Measurements from ENCODE around the gene PRKD1. TPM values are rescaled to one million over a fixed set of nuclear protein-coding genes. Genes with fewer than 3 reads are reported as not detected.

PRKD1 gene
- total and polyA plus RNA-seq, 2 donors (not counting 1 experiment from before 2014, with no cell fraction given), result 20.1 to 26.2 TPM

- Histone ChIP-seq H3K36me3 (ENCODE audit: control insufficient read depth, insufficient read depth, low read length) (no peaks in the 10 kb centered on the region), H3K79me2 (ENCODE audit: control insufficient read depth, insufficient read depth, low read length) (no peaks in the 10 kb centered on the region), H3K9ac (ENCODE audit: insufficient read depth, low read length) (no peak overlapping the region), H3K27ac (ENCODE audit: insufficient read depth, low read length) (no peak overlapping the region), H3K9me3 (ENCODE audit: control insufficient read depth, insufficient read depth, low read depth, low read length) (no peaks in the 10 kb centered on the region), H3K4me3 (replicated peaks in 1 of 4; ENCODE audit: control extremely low read depth in 1 of 4, insufficient read depth in 1 of 4, low read depth in 3 of 4, low read length in 4 of 4) (no peak overlapping the region), H3K4me2 (ENCODE audit: extremely low read depth, insufficient read depth, low read length) (no peak overlapping the region), H3K4me1 (ENCODE audit: control insufficient read depth, extremely low read depth, insufficient read depth, low read length) (no peaks in the 10 kb centered on the region), H2AFZ (ENCODE audit: low read length) (no peak overlapping the region), H3K27me3 (ENCODE audit: control insufficient read depth, insufficient read depth, low read length) (no peaks in the 10 kb centered on the region), H4K20me1 (ENCODE audit: control insufficient read depth, extremely low read depth, insufficient read depth, low read length) (no peaks in the 10 kb centered on the region)
- DNase-seq (ENCODE audit: low read depth in 2 of 2), result no peak
- no peak for TF ChIP-seq EZH2 (IDR thresholded peaks at IDR 0.05; ENCODE audit: low read length, missing control alignments)
- TF ChIP-seq CTCF (conservative IDR thresholded peaks at IDR 0.05 in 1 of 2, IDR thresholded peaks at IDR 0.05 in 1 of 2; ENCODE audit: low read depth in 1 of 2, low read length in 2 of 2), result no peak
Observed at GRCh38 chr14:29607169-29607568, 320.5 kb downstream of the PRKD1 start.

- H3K4me2 ChIP-seq (ENCODE audit: extremely low read depth, insufficient read depth, low read length), result no peak overlapping the region
- H3K9ac ChIP-seq (ENCODE audit: insufficient read depth, low read length), result no peak overlapping the region
- H4K20me1 ChIP-seq (ENCODE audit: control insufficient read depth, extremely low read depth, insufficient read depth, low read length), result no peaks in the 10 kb centered on the region
- TF ChIP-seq CTCF (conservative IDR thresholded peaks at IDR 0.05 in 1 of 2, IDR thresholded peaks at IDR 0.05 in 1 of 2; ENCODE audit: low read depth in 1 of 2, low read length in 2 of 2) (no peak), EZH2 (IDR thresholded peaks at IDR 0.05; ENCODE audit: low read length, missing control alignments) (no peak)
- no peaks in the 10 kb centered on the region for H3K4me1 ChIP-seq (ENCODE audit: control insufficient read depth, extremely low read depth, insufficient read depth, low read length)
- no peak for DNase-seq (ENCODE audit: low read depth in 2 of 2)
- H3K79me2 ChIP-seq (ENCODE audit: control insufficient read depth, insufficient read depth, low read length), result no peaks in the 10 kb centered on the region
- no peaks in the 10 kb centered on the region for H3K27me3 ChIP-seq (ENCODE audit: control insufficient read depth, insufficient read depth, low read length)
- H3K27ac ChIP-seq (ENCODE audit: insufficient read depth, low read length), result no peak overlapping the region
- H3K36me3 ChIP-seq (ENCODE audit: control insufficient read depth, insufficient read depth, low read length), result no peaks in the 10 kb centered on the region
- H3K4me3 ChIP-seq (replicated peaks in 1 of 4; ENCODE audit: control extremely low read depth in 1 of 4, insufficient read depth in 1 of 4, low read depth in 3 of 4, low read length in 4 of 4), result no peak overlapping the region
- no peak overlapping the region for H2AFZ ChIP-seq (ENCODE audit: low read length)
- no peaks in the 10 kb centered on the region for H3K9me3 ChIP-seq (ENCODE audit: control insufficient read depth, insufficient read depth, low read depth, low read length)
Observed at GRCh38 chr14:29603696-29604095, 324.0 kb downstream of the PRKD1 start.

GRCh38 chr14:29601616-29602015 lies 326.0 kb downstream of the PRKD1 start:
- Histone ChIP-seq H3K4me3 (replicated peaks in 1 of 4; ENCODE audit: control extremely low read depth in 1 of 4, insufficient read depth in 1 of 4, low read depth in 3 of 4, low read length in 4 of 4) (no peak overlapping the region), H3K36me3 (ENCODE audit: control insufficient read depth, insufficient read depth, low read length) (no peaks in the 10 kb centered on the region), H2AFZ (ENCODE audit: low read length) (no peak overlapping the region), H3K27ac (ENCODE audit: insufficient read depth, low read length) (no peak overlapping the region), H4K20me1 (ENCODE audit: control insufficient read depth, extremely low read depth, insufficient read depth, low read length) (no peaks in the 10 kb centered on the region), H3K9ac (ENCODE audit: insufficient read depth, low read length) (no peak overlapping the region), H3K9me3 (ENCODE audit: control insufficient read depth, insufficient read depth, low read depth, low read length) (no peaks in the 10 kb centered on the region), H3K4me1 (ENCODE audit: control insufficient read depth, extremely low read depth, insufficient read depth, low read length) (no peaks in the 10 kb centered on the region), H3K79me2 (ENCODE audit: control insufficient read depth, insufficient read depth, low read length) (no peaks in the 10 kb centered on the region), H3K27me3 (ENCODE audit: control insufficient read depth, insufficient read depth, low read length) (no peaks in the 10 kb centered on the region), H3K4me2 (ENCODE audit: extremely low read depth, insufficient read depth, low read length) (no peak overlapping the region)
- TF ChIP-seq EZH2 (IDR thresholded peaks at IDR 0.05; ENCODE audit: low read length, missing control alignments) (no peak), CTCF (conservative IDR thresholded peaks at IDR 0.05 in 1 of 2, IDR thresholded peaks at IDR 0.05 in 1 of 2; ENCODE audit: low read depth in 1 of 2, low read length in 2 of 2) (no peak)
- DNase-seq (ENCODE audit: low read depth in 2 of 2), result peak; percentile 17 to 46
